Ovary (tissue), 9 donors: ENCODE data around the gene SPINT2. TPM values are rescaled to one million over a fixed set of nuclear protein-coding genes. Genes with fewer than 3 reads are reported as not detected.

Experiments used
- DNase-seq, 5 donors: peaks; one replicate each; pipeline ENCODE4 v3.0.0-alpha.2; 2019 to 2020
- H3K27ac ChIP-seq, 2 donors: fragments of 200-600 bp; one replicate each; pipeline versions ENCODE4 v1.5.1 to v1.8.0; 2019 to 2022
- H3K27me3 ChIP-seq: fragments of 200-600 bp; one replicate; pipeline ENCODE4 v1.8.0; 2022
- H3K36me3 ChIP-seq: fragments of 200-600 bp; sonication (generic); one replicate; pipeline ENCODE4 v1.5.1; 2019
- H3K4me1 ChIP-seq: one replicate; pipeline ENCODE4 v1.8.1; 2013; ENCODE audit warnings: mild to moderate bottlenecking, moderate library complexity; ENCODE audit not compliant: insufficient read depth
- H3K4me3 ChIP-seq: fragments of 200-600 bp; sonication (generic); one replicate; pipeline ENCODE4 v1.5.1; 2017
- H3K9me3 ChIP-seq, 2 donors: fragments of 200-600 bp in 1 of 2; sonication (generic) in 1 of 2; one replicate each; pipeline versions ENCODE4 v1.5.1 to v1.8.1; 2013 to 2019; ENCODE audit warnings: mild to moderate bottlenecking in 1 of 2, moderate library complexity in 1 of 2
- CTCF ChIP-seq, 3 donors: fragments of 450-650 bp in 2 of 3; fragments of 200-600 bp in 1 of 3; IDR thresholded peaks; one replicate each; pipeline versions ENCODE4 v1.5.1 to v1.8.0; 2016 to 2022; ENCODE audit warnings: antibody characterized with exemption in 3 of 3, mild to moderate bottlenecking in 1 of 3
- EP300 ChIP-seq: sonication (generic); formaldehyde crosslinking; IDR thresholded peaks from one replicate; pipeline ENCODE4 v1.6.1; 2017; ENCODE audit warnings: antibody characterized with exemption
- POLR2A ChIP-seq: fragments of 450-650 bp; IDR thresholded peaks from one replicate; pipeline ENCODE4 v1.6.1; 2017; ENCODE audit warnings: antibody characterized with exemption, mild to moderate bottlenecking, moderate library complexity
- WGBS, 3 donors: extraction: QIAGEN DNeasy Blood & Tissue Kit in 1 of 3; methylation state at CpG; one replicate each; pipeline versions ENCODE4 v1.1.5 to v1.1.7; 2013 to 2017; 5-methylcytosine and 5-hydroxymethylcytosine counted together
- intact Hi-C, 4 donors: fragments of 100-400 bp; cut with DNase I; formaldehyde crosslinking; loops; one replicate each; pipeline versions ENCODE4 v1.11.0 to v1.15.1; 2022 to 2023
- polyA plus RNA-seq, 2 donors: library from polyadenylated mRNA; stranded (reverse); fragments of 200-250 nt in 1 of 2; fragments of 350-450 nt in 1 of 2; fragmentation: Illumina TruSeq in 1 of 2; extraction: RNeasy Lipid Tissue Mini Kit (QIAGEN cat#74804) in 1 of 2; gene quantifications; one replicate each; pipeline ENCODE4 v1.2.3, GENCODE V29; 2013 to 2014
- total RNA-seq, 7 donors: library from RNA; depleted of rRNA in 2 of 7; stranded (reverse); fragments of >200 nt in 2 of 7; fragmentation: NEBNext Ultra II Directional in 3 of 7; extraction: Animal tissue kit (Norgen Biotek cat#: 25700) in 3 of 7; gene quantifications; one replicate each; pipeline versions ENCODE4 v1.1.0 to v1.2.4, GENCODE V29; 2016 to 2023
- donor health status: DM: no; HTN: no; CAD: no; lungs with moderate emphysema.
- donor health status: DM: no; HTN: no; CAD: no.
- donor health status: Bipolar disorder and iron deficiency.
- donor health status: DM: yes; HTN: yes; CAD: no.
- donor health status: DM: no; HTN: no; CAD: no.
- donor health status: DM: yes; HTN: yes; CAD: no.

Gene SPINT2
- total and polyA plus RNA-seq, 9 donors = 71.5 to 556 (median 117) TPM

GRCh38 chr19:38248421-38248820 is 16.0 kb upstream of the SPINT2 start:
- H3K4me3 ChIP-seq = no peak overlapping the region
- H3K27me3 ChIP-seq = no peaks in the 10 kb centered on the region
- H3K4me1 ChIP-seq = peaks cover 15% of the 10 kb centered on the region
- no peaks in the 10 kb centered on the region for H3K9me3 ChIP-seq
- peak overlapping the region in 1 of 2 donors; percentile 22 for H3K27ac ChIP-seq
- no peaks in the 10 kb centered on the region for H3K36me3 ChIP-seq
- no peak for TF ChIP-seq EP300
- TF ChIP-seq POLR2A = no peak
- no peak for TF ChIP-seq CTCF (IDR thresholded peaks at IDR 0.05)
- 79 to 90% (median 83%) methylated on average over 7 of the region's 7 CpGs for WGBS, 3 donors
- intact Hi-C loops = loop anchor here in 1 of 4 donors (5.0 kb wide), 1 partner anchor 84 kb away; no protein-coding TSS in a partner anchor
- no peak for DNase-seq

- H3K9me3 ChIP-seq = no peaks in the 10 kb centered on the region
- TF ChIP-seq POLR2A (no peak), EP300 (no peak), CTCF (IDR thresholded peaks at IDR 0.05) (no peak)
- intact Hi-C loops = loop anchor here in 3 of 4 donors (5.0 kb wide), 2 partner anchors 67 to 72 kb away; partner anchors contain the start of genes KCNK6 (in 1 of the 3) and YIF1B (in 1 of the 3)
- peaks cover 27% of the 10 kb centered on the region for H3K4me1 ChIP-seq
- H3K27ac ChIP-seq = peak overlapping the region in 1 of 2 donors; percentile 88
- H3K36me3 ChIP-seq = no peaks in the 10 kb centered on the region
- no peak for DNase-seq
- no peaks in the 10 kb centered on the region for H3K27me3 ChIP-seq
- no peak overlapping the region for H3K4me3 ChIP-seq
Measured at GRCh38 chr19:38250428-38250820, 13.9 kb upstream of the SPINT2 start.

- DNase-seq = peak; percentile 94 to 98 (median 97)
- TF ChIP-seq POLR2A (no peak), EP300 (no peak), CTCF (IDR thresholded peaks at IDR 0.05) (no peak)
- intact Hi-C loops = loop anchor here in 3 of 4 donors (5.0 kb wide), 2 partner anchors 66 to 71 kb away; partner anchors contain the start of genes KCNK6 (in 1 of the 3) and YIF1B (in 1 of the 3)
- Histone ChIP-seq H3K27me3 (no peaks in the 10 kb centered on the region), H3K9me3 (no peaks in the 10 kb centered on the region), H3K36me3 (no peaks in the 10 kb centered on the region), H3K4me1 (peaks cover 27% of the 10 kb centered on the region), H3K4me3 (peak overlapping the region; percentile 11), H3K27ac (peak overlapping the region; percentile 59 to 88)
- 8 to 14% (median 12%) methylated on average over 18 of the region's 18 CpGs for WGBS, 3 donors
Measured at GRCh38 chr19:38250821-38251563, 13.4 kb upstream of the SPINT2 start.

GRCh38 chr19:38251564-38252051 is 12.8 kb upstream of the SPINT2 start:
- intact Hi-C loops = loop anchor here in 3 of 4 donors (5.0 kb wide), 2 partner anchors 66 to 71 kb away; partner anchors contain the start of genes KCNK6 (in 1 of the 3) and YIF1B (in 1 of the 3)
- H3K4me1 ChIP-seq = peaks cover 26% of the 10 kb centered on the region
- H3K4me3 ChIP-seq = peak overlapping the region; percentile 11
- peak; percentile 56 to 72 (median 65) for DNase-seq
- no peaks in the 10 kb centered on the region for H3K9me3 ChIP-seq
- no peak for TF ChIP-seq EP300
- no peak for TF ChIP-seq POLR2A
- TF ChIP-seq CTCF (IDR thresholded peaks at IDR 0.05) = no peak
- no peaks in the 10 kb centered on the region for H3K36me3 ChIP-seq
- no peaks in the 10 kb centered on the region for H3K27me3 ChIP-seq
- 2 to 4% (median 4%) methylated on average over 10 of the region's 10 CpGs for WGBS, 3 donors
- peak overlapping the region; percentile 88 to 89 for H3K27ac ChIP-seq
